Suppressor macrophage treated with lipopolysaccharide for 4 hours (primary cell): ENCODE results near the gene SUPT3H.
A peak's percentile ranks its signal among the peaks of the same experiment; 100 is the strongest.

Experiments
- DNase-seq: peaks from one replicate; pipeline ENCODE4 v3.0.0-alpha.2; 2020

Gene SUPT3H

GRCh38 chr6:44779130-44779826, 598.5 kb downstream of the SUPT3H start:
- peak; percentile 81 for DNase-seq
